Smooth muscle cell (in vitro differentiated cells): ENCODE data around the gene NUDT9. TPM values are rescaled to one million over a fixed set of nuclear protein-coding genes. Genes with fewer than 3 reads are reported as not detected.
"Not testable (repeated sequence)": the region's sequence is repeated elsewhere in the genome, so short reads cannot be mapped to it uniquely, and the experiment has no call there.

Source experiments
- DNase-seq: peaks from one replicate; lab custom pipeline; 2025; ENCODE audit not compliant: unreplicated experiment; lab: John Stamatoyannopoulos, UW
- H2AFZ ChIP-seq: fragments of 200-600 bp; sonication (generic); 2 replicates; pipeline ENCODE4 v1.6.0; 2016; ENCODE audit warnings: antibody characterized with exemption, low read depth, mild to moderate bottlenecking
- H3F3A ChIP-seq: fragments of 200-600 bp; sonication (generic); 2 replicates; pipeline ENCODE4 v1.6.0; 2017; ENCODE audit warnings: antibody characterized with exemption, low read depth
- H3K27ac ChIP-seq: fragments of 200-600 bp; sonication (generic); 2 replicates; pipeline ENCODE4 v1.5.1; 2016; ENCODE audit warnings: low read depth, mild to moderate bottlenecking
- H3K27me3 ChIP-seq: fragments of 200-600 bp; sonication (generic); 2 replicates; pipeline ENCODE4 v1.6.1; 2016; ENCODE audit warnings: low read depth, mild to moderate bottlenecking
- H3K36me3 ChIP-seq: fragments of 200-600 bp; sonication (generic); 2 replicates; pipeline ENCODE4 v1.5.1; 2016; ENCODE audit warnings: low read depth
- H3K4me1 ChIP-seq: fragments of 200-600 bp; sonication (generic); 2 replicates; pipeline ENCODE4 v1.5.1; 2016; ENCODE audit warnings: low read depth
- H3K4me2 ChIP-seq: fragments of 200-600 bp; sonication (generic); 2 replicates; pipeline ENCODE4 v1.6.0; 2016; ENCODE audit warnings: mild to moderate bottlenecking
- H3K4me3 ChIP-seq: fragments of 200-600 bp; sonication (generic); 2 replicates; pipeline ENCODE4 v1.5.1; 2016; ENCODE audit warnings: mild to moderate bottlenecking
- H3K79me2 ChIP-seq: fragments of 200-600 bp; sonication (generic); 2 replicates; pipeline ENCODE4 v1.6.0; 2016; ENCODE audit warnings: low read depth, mild to moderate bottlenecking
- H3K9ac ChIP-seq: fragments of 200-600 bp; sonication (generic); 2 replicates; pipeline ENCODE4 v1.6.0; 2016; ENCODE audit warnings: low read depth
- H3K9me3 ChIP-seq: fragments of 200-600 bp; sonication (generic); replicated peaks from 2 replicates; pipeline ENCODE4 v1.5.1; 2016; ENCODE audit warnings: low read depth
- H4K20me1 ChIP-seq: fragments of 200-600 bp; sonication (generic); 2 replicates; pipeline ENCODE4 v1.6.0; 2016; ENCODE audit warnings: low read depth
- CTCF ChIP-seq: fragments of 200-600 bp; sonication (generic); IDR thresholded peaks from 2 replicates; pipeline ENCODE4 v1.5.1; 2017; ENCODE audit warnings: borderline replicate concordance, mild to moderate bottlenecking, antibody characterized with exemption; ENCODE audit not compliant: insufficient read depth, poor library complexity, severe bottlenecking
- WGBS: methylation state at CpG from one replicate; pipeline ENCODE4 v1.1.7; 2016; ENCODE audit warnings: low lambda C conversion rate; 5-methylcytosine and 5-hydroxymethylcytosine counted together
- polyA plus RNA-seq: library from polyadenylated mRNA; unstranded; fragments of >200 nt; fragmentation: Nextera tagmentation; extraction: Ambion mirVana; gene quantifications from 2 replicates; pipeline ENCODE4 v1.2.1, GENCODE V29; 2016
- total RNA-seq: library from RNA; depleted of rRNA; stranded (reverse); fragments of >200 nt; gene quantifications from 2 replicates; pipeline ENCODE4 v1.2.3, GENCODE V29; 2014

Gene NUDT9
- total and polyA plus RNA-seq, 2 experiments from 2014 or later, result 10.5 to 26.5 TPM

- H3K27ac ChIP-seq, result no peak overlapping the region
- 86% methylated on average over 2 of the region's 2 CpGs for WGBS
- no peaks in the 10 kb centered on the region for H3K79me2 ChIP-seq
- no peak for DNase-seq
- no peaks in the 10 kb centered on the region for H3K9me3 ChIP-seq
- no peaks in the 10 kb centered on the region for H3K36me3 ChIP-seq
- no peak for TF ChIP-seq CTCF
- H3K4me2 ChIP-seq, result no peak overlapping the region
- H3K9ac ChIP-seq, result no peak overlapping the region
- H3K4me3 ChIP-seq, result no peak overlapping the region
- H4K20me1 ChIP-seq, result no peaks in the 10 kb centered on the region
- no peaks in the 10 kb centered on the region for H3K27me3 ChIP-seq
- no peaks in the 10 kb centered on the region for H3K4me1 ChIP-seq
- H2AFZ ChIP-seq, result no peak overlapping the region
- no peaks in the 10 kb centered on the region for H3F3A ChIP-seq
Observed at GRCh38 chr4:87491436-87491835, 69.1 kb downstream of the NUDT9 start.

- not testable (repeated sequence) for H3K9ac ChIP-seq, H3K4me2 ChIP-seq, H3K36me3 ChIP-seq, H3K9me3 ChIP-seq, H3K27me3 ChIP-seq, H4K20me1 ChIP-seq, H3F3A ChIP-seq, H3K27ac ChIP-seq, H3K4me3 ChIP-seq, H3K4me1 ChIP-seq, DNase-seq, H2AFZ ChIP-seq, H3K79me2 ChIP-seq
- whole genome bisulfite sequencing, result 93% methylated on average over 2 of the region's 2 CpGs
Observed at GRCh38 chr4:87491851-87492250, 69.5 kb downstream of the NUDT9 start.

- no peaks in the 10 kb centered on the region for H3K79me2 ChIP-seq
- WGBS, result 79% methylated on average over 3 of the region's 3 CpGs
- no peak for DNase-seq
- H3K27ac ChIP-seq, result no peak overlapping the region
- H2AFZ ChIP-seq, result no peak overlapping the region
- no peaks in the 10 kb centered on the region for H3K9me3 ChIP-seq
- no peak overlapping the region for H3K4me2 ChIP-seq
- no peaks in the 10 kb centered on the region for H3K27me3 ChIP-seq
- no peaks in the 10 kb centered on the region for H3K4me1 ChIP-seq
- no peaks in the 10 kb centered on the region for H3F3A ChIP-seq
- no peak for TF ChIP-seq CTCF
- no peaks in the 10 kb centered on the region for H3K36me3 ChIP-seq
- no peak overlapping the region for H3K9ac ChIP-seq
- no peaks in the 10 kb centered on the region for H4K20me1 ChIP-seq
- H3K4me3 ChIP-seq, result no peak overlapping the region
Observed at GRCh38 chr4:87493115-87493514, 70.7 kb downstream of the NUDT9 start.

GRCh38 chr4:87497159-87497558, 74.8 kb downstream of the NUDT9 start:
- H3K27me3 ChIP-seq, result no peaks in the 10 kb centered on the region
- H3K4me2 ChIP-seq, result no peak overlapping the region
- no peaks in the 10 kb centered on the region for H3K79me2 ChIP-seq
- H3K4me3 ChIP-seq, result no peak overlapping the region
- no peaks in the 10 kb centered on the region for H3F3A ChIP-seq
- H3K4me1 ChIP-seq, result no peaks in the 10 kb centered on the region
- peak; percentile 39 for TF ChIP-seq CTCF
- no peaks in the 10 kb centered on the region for H3K36me3 ChIP-seq
- WGBS, result 89% methylated on average over 2 of the region's 2 CpGs
- H2AFZ ChIP-seq, result no peak overlapping the region
- no peak overlapping the region for H3K27ac ChIP-seq
- H3K9ac ChIP-seq, result no peak overlapping the region
- H3K9me3 ChIP-seq, result no peaks in the 10 kb centered on the region
- H4K20me1 ChIP-seq, result no peaks in the 10 kb centered on the region
- DNase-seq, result no peak
